ENCODE measurements around the gene KCTD17. TPM values are rescaled to one million over a fixed set of nuclear protein-coding genes. Genes with fewer than 3 reads are reported as not detected.
A peak's percentile ranks its signal among the peaks of the same experiment; 100 is the strongest.

KCTD17 gene
- total RNA-seq, 1 experiment from 2014 or later: 29.5 TPM

DNA sequence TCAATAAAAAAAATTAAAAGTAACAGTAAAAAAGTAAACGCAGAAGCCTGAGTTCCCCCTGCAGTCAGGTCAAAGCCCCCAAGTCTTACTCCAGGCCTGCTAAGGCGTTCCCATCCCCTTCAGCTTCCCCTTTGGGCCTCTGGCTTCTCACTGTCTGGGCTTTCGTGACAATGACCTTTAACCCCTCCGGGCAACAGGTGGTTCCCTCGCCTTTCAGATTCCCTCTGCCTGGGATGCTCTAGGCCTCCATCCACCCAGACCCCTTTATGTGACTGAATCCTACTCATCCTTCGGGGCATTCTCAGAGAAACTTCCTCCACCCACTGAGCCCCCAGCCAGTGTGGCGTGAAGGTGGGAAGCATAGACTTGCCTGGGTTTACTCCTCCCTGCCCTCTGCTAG lies 24.0 kb upstream of the KCTD17 start:
- H3K9me2 ChIP-seq (ENCODE audit: insufficient read depth): no peaks in the 10 kb centered on the region
- TF ChIP-seq EZH2 (IDR thresholded peaks at IDR 0.05; ENCODE audit: low read depth): no peak
- TF ChIP-seq, protein P1, sequence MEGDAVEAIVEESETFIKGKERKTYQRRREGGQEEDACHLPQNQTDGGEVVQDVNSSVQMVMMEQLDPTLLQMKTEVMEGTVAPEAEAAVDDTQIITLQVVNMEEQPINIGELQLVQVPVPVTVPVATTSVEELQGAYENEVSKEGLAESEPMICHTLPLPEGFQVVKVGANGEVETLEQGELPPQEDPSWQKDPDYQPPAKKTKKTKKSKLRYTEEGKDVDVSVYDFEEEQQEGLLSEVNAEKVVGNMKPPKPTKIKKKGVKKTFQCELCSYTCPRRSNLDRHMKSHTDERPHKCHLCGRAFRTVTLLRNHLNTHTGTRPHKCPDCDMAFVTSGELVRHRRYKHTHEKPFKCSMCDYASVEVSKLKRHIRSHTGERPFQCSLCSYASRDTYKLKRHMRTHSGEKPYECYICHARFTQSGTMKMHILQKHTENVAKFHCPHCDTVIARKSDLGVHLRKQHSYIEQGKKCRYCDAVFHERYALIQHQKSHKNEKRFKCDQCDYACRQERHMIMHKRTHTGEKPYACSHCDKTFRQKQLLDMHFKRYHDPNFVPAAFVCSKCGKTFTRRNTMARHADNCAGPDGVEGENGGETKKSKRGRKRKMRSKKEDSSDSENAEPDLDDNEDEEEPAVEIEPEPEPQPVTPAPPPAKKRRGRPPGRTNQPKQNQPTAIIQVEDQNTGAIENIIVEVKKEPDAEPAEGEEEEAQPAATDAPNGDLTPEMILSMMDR (conservative IDR thresholded peaks at IDR 0.05): no peak
- H3K36me3 ChIP-seq (ENCODE audit: low read depth): peaks cover 12% of the 10 kb centered on the region; the same call in 1 of the 2 replicates
- H3K27me3 ChIP-seq (ENCODE audit: insufficient read depth, low read depth): no peaks in the 10 kb centered on the region
- intact Hi-C loops (cut with micrococcal nuclease; ENCODE audit: unreplicated experiment): no loop called here
- H3K9me3 ChIP-seq (ENCODE audit: insufficient read depth, low read depth): no peaks in the 10 kb centered on the region
- H3K4me2 ChIP-seq: no peak overlapping the region
- no peaks in the 10 kb centered on the region for H4K20me1 ChIP-seq (ENCODE audit: insufficient read depth)
- no peak overlapping the region for H2AFZ ChIP-seq
- BruUV-seq (replicated peaks): no TSS peak
- no peaks in the 10 kb centered on the region for H3K79me2 ChIP-seq (ENCODE audit: low read depth)
- no peak for DNase-seq
- CTCF ChIA-PET: no interaction called here
- H3F3A ChIP-seq (ENCODE audit: insufficient read depth, low read depth): peaks cover 23% of the 10 kb centered on the region
- no peak overlapping the region for H3K27ac ChIP-seq
- no peak overlapping the region for H3K4me3 ChIP-seq
- peaks cover 19% of the 10 kb centered on the region for H3K4me1 ChIP-seq (replicated peaks; ENCODE audit: insufficient read depth)
- POLR2A ChIA-PET (ENCODE audit: unreplicated experiment): no interaction called here

- Histone ChIP-seq H3K4me1 (replicated peaks; ENCODE audit: insufficient read depth) (peaks cover 31% of the 10 kb centered on the region), H3K4me2 (no peak overlapping the region), H3K27ac (no peak overlapping the region), H2AFZ (no peak overlapping the region), H3K36me3 (ENCODE audit: low read depth) (peaks cover 12% of the 10 kb centered on the region; the same call in 1 of the 2 replicates), H3K9me3 (ENCODE audit: insufficient read depth, low read depth) (no peaks in the 10 kb centered on the region), H3K79me2 (ENCODE audit: low read depth) (no peaks in the 10 kb centered on the region), H3F3A (ENCODE audit: insufficient read depth, low read depth) (peaks cover 35% of the 10 kb centered on the region), H3K27me3 (ENCODE audit: insufficient read depth, low read depth) (no peaks in the 10 kb centered on the region), H3K4me3 (no peak overlapping the region), H4K20me1 (ENCODE audit: insufficient read depth) (no peaks in the 10 kb centered on the region), H3K9me2 (ENCODE audit: insufficient read depth) (no peaks in the 10 kb centered on the region)
- BruUV-seq (replicated peaks): no TSS peak
- TF ChIP-seq, protein P1 (conservative IDR thresholded peaks at IDR 0.05): no peak
- no peak for TF ChIP-seq EZH2 (IDR thresholded peaks at IDR 0.05; ENCODE audit: low read depth)
- no peak for DNase-seq
- intact Hi-C loops (cut with micrococcal nuclease; ENCODE audit: unreplicated experiment): no loop called here
- ChIA-PET POLR2A (ENCODE audit: unreplicated experiment) (interaction anchor here (0.6 to 0.7 kb wide), 3 partner anchors 10 to 112 kb away, joined by 3 to 12 read pairs (median 4); partner anchors contain the start of genes MPST and TST), CTCF (no interaction called here)
Observed at GRCh38 chr22:37028692-37029674, 22.6 kb upstream of the KCTD17 start.

DNA sequence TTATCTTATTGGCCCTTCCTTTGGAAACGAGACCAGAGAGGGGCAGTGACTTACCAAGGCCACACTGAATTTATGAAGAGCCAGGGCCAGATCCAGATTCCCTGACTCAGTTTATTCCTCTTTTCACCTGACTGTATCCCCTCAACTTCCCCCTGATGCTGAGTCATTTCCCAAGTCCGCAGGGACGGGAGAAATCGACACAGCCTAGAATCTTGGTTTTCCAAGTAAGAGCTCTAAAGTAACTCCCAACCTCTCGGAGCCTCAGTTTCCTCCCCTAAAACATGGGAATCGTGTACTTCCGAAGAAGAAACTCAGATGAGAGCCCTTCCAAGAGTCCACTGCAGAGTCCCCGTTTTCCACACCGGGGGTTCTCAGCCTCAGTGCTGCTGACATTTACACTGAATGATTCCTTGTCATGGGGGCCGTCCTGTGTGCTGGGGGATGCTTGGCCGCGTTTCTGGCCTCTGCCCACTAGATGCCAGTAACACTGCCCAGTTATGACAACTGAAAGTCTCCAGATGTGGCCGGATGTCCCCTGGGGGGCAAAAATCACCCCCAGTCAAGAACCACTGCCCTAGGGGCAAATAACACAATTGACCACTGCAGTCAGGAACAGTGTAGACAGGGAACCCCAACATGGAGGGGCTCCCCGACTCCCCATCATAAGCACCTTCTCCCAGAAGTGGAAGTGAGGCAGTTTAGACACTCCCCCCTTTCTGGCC lies 20.8 kb upstream of the KCTD17 start:
- POLR2A ChIA-PET (ENCODE audit: unreplicated experiment): interaction anchor here (0.7 to 1.0 kb wide), 2 partner anchors 174 to 704 kb away, joined by 6 to 9 read pairs; no protein-coding TSS in a partner anchor
- Histone ChIP-seq H3K4me1 (replicated peaks; ENCODE audit: insufficient read depth) (peaks cover 40% of the 10 kb centered on the region), H3K9me2 (ENCODE audit: insufficient read depth) (no peaks in the 10 kb centered on the region), H3K4me3 (no peak overlapping the region), H3K4me2 (peak overlapping the region; percentile 83), H3K27me3 (ENCODE audit: insufficient read depth, low read depth) (no peaks in the 10 kb centered on the region), H3K36me3 (ENCODE audit: low read depth) (peaks cover 10% of the 10 kb centered on the region; the same call in 1 of the 2 replicates), H2AFZ (no peak overlapping the region), H4K20me1 (ENCODE audit: insufficient read depth) (no peaks in the 10 kb centered on the region), H3K79me2 (ENCODE audit: low read depth) (no peaks in the 10 kb centered on the region), H3F3A (ENCODE audit: insufficient read depth, low read depth) (peaks cover 49% of the 10 kb centered on the region), H3K27ac (peak overlapping the region; percentile 86), H3K9me3 (ENCODE audit: insufficient read depth, low read depth) (no peaks in the 10 kb centered on the region)
- no peak for DNase-seq
- CTCF ChIA-PET: interaction anchor here (1.7 kb wide), 1 partner anchor 9 kb away, joined by 6 read pairs; no protein-coding TSS in a partner anchor
- TF ChIP-seq EZH2 (IDR thresholded peaks at IDR 0.05; ENCODE audit: low read depth): no peak
- TF ChIP-seq, protein P1 (conservative IDR thresholded peaks at IDR 0.05): peak; percentile 36; the same call in 1 of the 2 replicates
- intact Hi-C loops (cut with micrococcal nuclease; ENCODE audit: unreplicated experiment): loop anchor here (5.0 kb wide), 2 partner anchors 158 to 167 kb away; no protein-coding TSS in a partner anchor
- BruUV-seq (replicated peaks): no TSS peak

Data from PC-9 (cell line).